Gastrocnemius medialis (tissue), 4 donors: ENCODE data around the gene CRK.

Experiments
- POLR2A ChIP-seq, 2 donors: fragments of 450-650 bp; IDR thresholded peaks; one replicate each; pipeline ENCODE4 v1.6.1; 2017; ENCODE audit warnings: antibody characterized with exemption in 2 of 2, mild to moderate bottlenecking in 2 of 2, moderate library complexity in 2 of 2
- TF ChIP-seq, protein P1 (sequence below), 5 experiments: fragments of 450-650 bp in 3 of 5; fragments of 200-600 bp in 2 of 5; sonication (generic) in 2 of 5; IDR thresholded peaks in 4 of 5; conservative IDR thresholded peaks in 1 of 5; 1 replicate in 4 of 5; 2 replicates in 1 of 5; pipeline ENCODE4 v1.5.1; 2016 to 2019; ENCODE audit warnings: antibody characterized with exemption in 5 of 5, mild to moderate bottlenecking in 3 of 5, moderate library complexity in 3 of 5

DNA sequence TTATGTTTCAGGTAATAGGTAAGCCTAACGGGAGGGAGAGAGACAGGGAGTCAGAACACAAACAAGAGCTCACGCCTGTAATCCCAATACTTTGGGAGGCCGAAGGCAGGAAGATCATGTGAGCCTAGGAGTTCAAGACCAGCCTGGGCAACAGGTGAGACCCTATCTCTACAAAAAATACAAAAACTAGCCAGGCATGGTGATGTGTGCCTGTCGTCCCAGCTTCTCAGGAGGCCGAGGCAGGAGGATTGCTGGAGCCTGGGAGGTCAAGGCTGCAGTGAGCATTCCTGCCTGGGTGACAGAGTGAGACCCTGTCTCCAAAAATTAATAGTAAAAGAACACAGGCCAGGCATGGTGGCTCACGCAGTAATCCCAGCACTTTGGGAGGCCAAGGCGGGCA is 83.4 kb downstream of the CRK start:
- TF ChIP-seq, protein P1, sequence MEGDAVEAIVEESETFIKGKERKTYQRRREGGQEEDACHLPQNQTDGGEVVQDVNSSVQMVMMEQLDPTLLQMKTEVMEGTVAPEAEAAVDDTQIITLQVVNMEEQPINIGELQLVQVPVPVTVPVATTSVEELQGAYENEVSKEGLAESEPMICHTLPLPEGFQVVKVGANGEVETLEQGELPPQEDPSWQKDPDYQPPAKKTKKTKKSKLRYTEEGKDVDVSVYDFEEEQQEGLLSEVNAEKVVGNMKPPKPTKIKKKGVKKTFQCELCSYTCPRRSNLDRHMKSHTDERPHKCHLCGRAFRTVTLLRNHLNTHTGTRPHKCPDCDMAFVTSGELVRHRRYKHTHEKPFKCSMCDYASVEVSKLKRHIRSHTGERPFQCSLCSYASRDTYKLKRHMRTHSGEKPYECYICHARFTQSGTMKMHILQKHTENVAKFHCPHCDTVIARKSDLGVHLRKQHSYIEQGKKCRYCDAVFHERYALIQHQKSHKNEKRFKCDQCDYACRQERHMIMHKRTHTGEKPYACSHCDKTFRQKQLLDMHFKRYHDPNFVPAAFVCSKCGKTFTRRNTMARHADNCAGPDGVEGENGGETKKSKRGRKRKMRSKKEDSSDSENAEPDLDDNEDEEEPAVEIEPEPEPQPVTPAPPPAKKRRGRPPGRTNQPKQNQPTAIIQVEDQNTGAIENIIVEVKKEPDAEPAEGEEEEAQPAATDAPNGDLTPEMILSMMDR (IDR thresholded peaks at IDR 0.05 in 4 of 5, conservative IDR thresholded peaks at IDR 0.05 in 1 of 5) = no peak
- no peak for TF ChIP-seq POLR2A (IDR thresholded peaks at IDR 0.05)
